ENCODE results near the gene EFNA5.
A peak's percentile ranks its signal among the peaks of the same experiment; 100 is the strongest.

EFNA5 gene

DNA sequence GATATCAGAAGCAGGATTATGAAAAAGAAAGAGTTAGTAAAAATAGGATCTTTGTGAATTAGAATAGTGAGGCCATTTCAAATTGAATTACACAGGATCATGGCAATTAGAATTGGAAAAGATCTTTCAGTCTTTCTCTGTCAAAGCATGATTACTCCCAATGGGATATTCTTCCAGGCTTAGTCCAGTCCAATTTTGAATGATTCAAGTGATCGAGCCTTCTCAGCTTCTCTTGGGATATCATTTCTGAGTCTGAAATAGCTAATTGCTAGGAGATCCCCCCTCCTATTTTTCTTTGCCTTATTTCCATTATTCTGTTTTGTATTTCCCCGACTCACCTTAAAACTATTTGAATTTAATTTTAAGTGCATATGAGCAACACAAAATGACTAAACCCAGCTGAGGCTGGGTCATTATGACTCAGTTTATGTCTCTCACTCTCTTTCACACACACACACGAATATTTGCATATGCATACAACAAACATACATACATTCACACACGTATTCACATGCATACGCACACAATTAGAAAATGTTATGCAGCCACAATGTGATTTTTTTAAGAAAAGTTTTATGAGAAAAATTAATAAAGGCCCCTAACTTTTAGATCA is 34.8 kb upstream of the EFNA5 start:
- no peak for DNase-seq (ENCODE audit: low read depth)
- no peak overlapping the region for H3K4me3 ChIP-seq (ENCODE audit: low read depth, low read length)

DNA sequence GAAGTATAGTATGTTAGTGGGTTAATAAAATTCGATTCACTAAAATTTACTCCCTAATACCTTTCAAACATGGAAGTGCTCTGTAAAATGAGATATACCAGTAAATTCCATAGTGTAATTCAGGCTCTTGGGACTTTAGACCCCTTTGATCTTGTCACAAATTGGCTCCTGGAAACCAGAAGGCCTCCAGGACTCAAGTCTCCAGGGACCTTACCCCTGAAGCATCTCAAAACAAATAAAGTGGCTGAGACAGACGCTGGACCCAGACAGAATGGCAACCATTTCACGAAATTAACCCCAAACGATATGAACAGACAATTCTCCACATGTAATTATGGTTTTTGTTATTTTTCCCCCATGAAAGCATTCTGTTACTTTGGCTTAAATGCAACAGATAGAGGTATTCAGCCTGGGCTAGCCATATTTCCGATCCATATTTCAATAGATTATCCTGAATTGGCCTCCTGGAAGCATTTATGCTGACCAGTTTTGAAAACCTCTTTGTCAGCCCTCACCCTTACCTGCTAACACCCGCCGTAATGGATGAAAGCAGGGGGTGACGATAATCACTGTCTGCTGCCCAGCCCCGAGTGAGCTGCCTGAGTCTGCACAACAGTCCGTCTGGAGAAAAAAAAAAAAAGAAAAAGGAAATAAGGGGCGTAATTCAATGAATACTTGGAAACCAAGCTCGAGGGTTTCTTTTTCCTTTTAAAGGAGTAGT is 34.1 kb upstream of the EFNA5 start:
- H3K4me3 ChIP-seq (ENCODE audit: low read depth, low read length): no peak overlapping the region
- in situ Hi-C loops (cut with HindIII; ENCODE audit: low sequenced_read_pairs): no loop called here
- DNase-seq (ENCODE audit: low read depth): no peak
- TF ChIP-seq, protein P1, sequence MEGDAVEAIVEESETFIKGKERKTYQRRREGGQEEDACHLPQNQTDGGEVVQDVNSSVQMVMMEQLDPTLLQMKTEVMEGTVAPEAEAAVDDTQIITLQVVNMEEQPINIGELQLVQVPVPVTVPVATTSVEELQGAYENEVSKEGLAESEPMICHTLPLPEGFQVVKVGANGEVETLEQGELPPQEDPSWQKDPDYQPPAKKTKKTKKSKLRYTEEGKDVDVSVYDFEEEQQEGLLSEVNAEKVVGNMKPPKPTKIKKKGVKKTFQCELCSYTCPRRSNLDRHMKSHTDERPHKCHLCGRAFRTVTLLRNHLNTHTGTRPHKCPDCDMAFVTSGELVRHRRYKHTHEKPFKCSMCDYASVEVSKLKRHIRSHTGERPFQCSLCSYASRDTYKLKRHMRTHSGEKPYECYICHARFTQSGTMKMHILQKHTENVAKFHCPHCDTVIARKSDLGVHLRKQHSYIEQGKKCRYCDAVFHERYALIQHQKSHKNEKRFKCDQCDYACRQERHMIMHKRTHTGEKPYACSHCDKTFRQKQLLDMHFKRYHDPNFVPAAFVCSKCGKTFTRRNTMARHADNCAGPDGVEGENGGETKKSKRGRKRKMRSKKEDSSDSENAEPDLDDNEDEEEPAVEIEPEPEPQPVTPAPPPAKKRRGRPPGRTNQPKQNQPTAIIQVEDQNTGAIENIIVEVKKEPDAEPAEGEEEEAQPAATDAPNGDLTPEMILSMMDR (IDR thresholded peaks at IDR 0.05; ENCODE audit: low read depth, low read length, missing control alignments): no peak

More for the DNA sequence above, 34.8 kb upstream of the EFNA5 start:
- in situ Hi-C loops (cut with HindIII; ENCODE audit: low sequenced_read_pairs): no loop called here
- TF ChIP-seq, protein P1 (IDR thresholded peaks at IDR 0.05; ENCODE audit: low read depth, low read length, missing control alignments): no peak

DNA sequence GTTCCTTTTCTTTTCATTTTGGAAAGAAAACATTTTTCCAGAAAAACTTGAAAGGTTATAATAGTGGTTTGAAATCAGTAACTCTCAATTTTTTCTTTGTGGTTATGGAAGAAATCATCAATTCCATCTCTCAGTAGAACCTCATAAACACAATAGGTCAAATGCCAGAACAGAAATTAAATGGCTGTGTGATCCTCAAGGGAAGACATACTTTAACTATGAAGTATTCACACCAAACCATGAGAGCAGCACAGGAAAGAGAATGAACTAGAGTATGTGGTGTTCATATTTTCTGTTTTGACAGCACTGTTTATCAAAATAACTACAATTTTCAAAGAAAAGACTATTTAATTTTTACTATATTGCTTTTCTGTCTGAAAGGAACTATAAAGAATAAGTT is 29.7 kb upstream of the EFNA5 start:
- no peak overlapping the region for H3K4me3 ChIP-seq (ENCODE audit: low read depth, low read length)
- no peak for DNase-seq (ENCODE audit: low read depth)
- TF ChIP-seq, protein P1 (IDR thresholded peaks at IDR 0.05; ENCODE audit: low read depth, low read length, missing control alignments): no peak
- in situ Hi-C loops (cut with HindIII; ENCODE audit: low sequenced_read_pairs): no loop called here

DNA sequence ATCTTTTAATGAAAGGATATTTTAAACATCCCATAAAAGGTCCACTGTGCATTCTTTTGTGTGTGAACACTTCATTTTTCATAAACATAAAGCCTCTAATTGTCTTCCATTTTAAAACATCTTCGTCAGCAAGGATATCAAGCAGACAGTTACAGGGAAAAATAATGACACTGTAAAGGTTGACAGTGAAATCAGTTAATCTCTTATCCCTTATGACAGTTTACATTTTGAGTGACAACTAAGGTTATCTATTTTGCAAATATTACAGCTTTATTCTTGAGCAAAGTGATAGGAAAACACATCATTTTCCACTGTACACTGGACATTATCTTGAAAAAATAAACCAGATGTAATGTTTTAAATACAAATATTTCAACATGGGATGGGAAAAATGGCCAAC is 28.7 kb upstream of the EFNA5 start:
- no peak overlapping the region for H3K4me3 ChIP-seq (ENCODE audit: low read depth, low read length)
- in situ Hi-C loops (cut with HindIII; ENCODE audit: low sequenced_read_pairs): no loop called here
- TF ChIP-seq, protein P1 (IDR thresholded peaks at IDR 0.05; ENCODE audit: low read depth, low read length, missing control alignments): no peak
- no peak for DNase-seq (ENCODE audit: low read depth)

DNA sequence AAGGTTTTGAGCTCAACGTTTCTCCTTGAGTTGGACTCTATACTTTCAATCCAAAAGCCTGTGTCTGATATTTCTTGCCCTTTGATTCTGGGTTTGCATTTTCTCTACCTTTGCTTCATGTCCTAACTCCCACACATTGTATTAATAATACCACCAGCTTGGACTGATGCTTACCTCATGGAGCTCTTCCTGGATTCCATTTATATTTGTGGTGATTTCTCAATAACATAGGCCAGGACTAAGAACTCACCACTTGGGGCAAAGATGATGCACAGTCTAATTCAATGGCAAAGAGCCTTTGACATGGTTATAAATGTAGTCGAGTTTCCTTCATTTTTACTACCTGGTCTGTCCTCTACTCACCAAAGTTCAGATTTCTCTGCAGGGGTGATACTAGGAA is 27.5 kb upstream of the EFNA5 start:
- peak; percentile 62 for DNase-seq (ENCODE audit: low read depth)

DNA sequence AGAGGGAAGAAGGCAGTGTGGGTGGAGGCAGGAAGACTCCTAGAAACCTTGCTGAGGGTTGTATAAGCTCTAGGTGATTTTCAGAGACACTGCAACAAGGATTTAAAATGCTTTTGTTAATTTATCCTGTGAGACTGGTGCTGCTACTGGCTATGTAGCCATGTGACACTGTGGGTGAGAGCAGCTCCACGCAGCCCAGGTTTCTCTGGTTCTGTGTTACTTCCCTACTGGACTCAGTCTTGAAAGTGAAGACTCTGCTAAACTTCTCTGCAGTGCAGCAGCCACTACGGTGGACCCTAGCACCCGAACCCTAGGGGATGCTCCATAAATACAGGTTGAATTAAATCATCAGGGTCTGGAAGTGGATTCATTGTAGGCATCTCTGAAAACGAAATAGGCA is 25.8 kb upstream of the EFNA5 start:
- TF ChIP-seq, protein P1 (IDR thresholded peaks at IDR 0.05; ENCODE audit: low read depth, low read length, missing control alignments): no peak
- in situ Hi-C loops (cut with HindIII; ENCODE audit: low sequenced_read_pairs): no loop called here
- DNase-seq (ENCODE audit: low read depth): no peak
- H3K4me3 ChIP-seq (ENCODE audit: low read depth, low read length): no peak overlapping the region

More for the DNA sequence above, 27.5 kb upstream of the EFNA5 start:
- in situ Hi-C loops (cut with HindIII; ENCODE audit: low sequenced_read_pairs): no loop called here
- TF ChIP-seq, protein P1 (IDR thresholded peaks at IDR 0.05; ENCODE audit: low read depth, low read length, missing control alignments): no peak
- H3K4me3 ChIP-seq (ENCODE audit: low read depth, low read length): no peak overlapping the region

Measured in astrocyte of the cerebellum (primary cell).